Caco-2 (cell line): ENCODE measurements around the gene BFSP1. TPM values are rescaled to one million over a fixed set of nuclear protein-coding genes. Genes with fewer than 3 reads are reported as not detected.

Experiments
- BruUV-seq: library from RNA; stranded (reverse); fragments of 400-500 nt; replicated peaks from 2 replicates; lab custom pipeline; 2021; lab: Mats Ljungman, UMichigan
- CTCF ChIA-PET: fragments of 300-600 bp; sonication (Branson Sonifier 250); formaldehyde crosslinking; loops from one replicate; lab custom pipeline; 2022; ENCODE audit warnings: antibody characterized with exemption; lab: Charles Lee
- POLR2A ChIA-PET: fragments of 300-600 bp; sonication (Branson Sonifier 250); formaldehyde crosslinking; loops from one replicate; lab custom pipeline; 2022; ENCODE audit warnings: antibody characterized with exemption; lab: Charles Lee
- DNase-seq, 2 experiments: peaks; one replicate each; pipeline versions ENCODE4 v3.0.0 to v3.0.0-alpha.2; 2020 to 2022
- H3K27me3 ChIP-seq: replicated peaks from 2 replicates; pipeline ENCODE4 v1.6.0; 2011; ENCODE audit warnings: low read length; ENCODE audit not compliant: control insufficient read depth, insufficient read depth
- H3K36me3 ChIP-seq: 2 replicates; pipeline ENCODE4 v1.5.1; 2011; ENCODE audit warnings: low read length; ENCODE audit not compliant: control insufficient read depth, insufficient read depth
- H3K4me1 ChIP-seq: fragments of 250-450 bp; sonication (Bioruptor Pico); 2 replicates; pipeline ENCODE4 v1.5.1; 2020; ENCODE audit warnings: mild to moderate bottlenecking
- H3K4me3 ChIP-seq: 2 replicates; pipeline ENCODE4 v1.5.1; 2011; ENCODE audit warnings: low read depth, mild to moderate bottlenecking, control low read depth, low read length
- H3K9me3 ChIP-seq: fragments of 250-450 bp; sonication (Bioruptor Pico); 2 replicates; pipeline ENCODE4 v1.5.1; 2020; ENCODE audit warnings: mild to moderate bottlenecking, moderate library complexity
- H3K27ac Mint-ChIP-seq: one replicate; pipeline ENCODE4 v1.8.0; 2022; ENCODE audit warnings: mixed read lengths; ENCODE audit not compliant: unreplicated experiment
- H3K27me3 Mint-ChIP-seq: one replicate; pipeline ENCODE4 v1.8.0; 2022; ENCODE audit warnings: mixed read lengths; ENCODE audit not compliant: insufficient read depth, unreplicated experiment
- H3K36me3 Mint-ChIP-seq: one replicate; pipeline ENCODE4 v1.8.0; 2022; ENCODE audit warnings: mild to moderate bottlenecking, mixed read lengths; ENCODE audit not compliant: insufficient read depth, unreplicated experiment
- H3K4me1 Mint-ChIP-seq: one replicate; pipeline ENCODE4 v1.8.0; 2022; ENCODE audit warnings: low read depth, mixed read lengths; ENCODE audit not compliant: unreplicated experiment
- H3K4me3 Mint-ChIP-seq: one replicate; pipeline ENCODE4 v1.8.0; 2022; ENCODE audit warnings: mild to moderate bottlenecking, moderate library complexity, mixed read lengths; ENCODE audit not compliant: unreplicated experiment
- H3K9me3 Mint-ChIP-seq: one replicate; pipeline ENCODE4 v1.8.0; 2022; ENCODE audit warnings: mixed read lengths; ENCODE audit not compliant: unreplicated experiment
- CTCF ChIP-seq, 2 experiments: fragments of 200-600 bp in 1 of 2; IDR thresholded peaks; 1 replicate in 1 of 2; 2 replicates in 1 of 2; pipeline versions ENCODE4 v1.5.1 to v1.8.0; 2011 to 2022; ENCODE audit warnings: antibody characterized with exemption in 1 of 2, control low read depth in 1 of 2, inconsistent platforms in 1 of 2, low read depth in 1 of 2, low read length in 1 of 2, mild to moderate bottlenecking in 1 of 2, moderate library complexity in 1 of 2; ENCODE audit not compliant: insufficient read depth in 1 of 2, severe bottlenecking in 1 of 2, unreplicated experiment in 1 of 2
- intact Hi-C: fragments of 100-400 bp; cut with micrococcal nuclease; formaldehyde crosslinking; loops from one replicate; pipeline ENCODE4 v1.10.0; 2022; ENCODE audit not compliant: unreplicated experiment
- total RNA-seq: library from RNA; stranded (reverse); gene quantifications from 2 replicates; pipeline ENCODE4 v1.2.3, GENCODE V29; 2022

The BFSP1 gene
- total RNA-seq, 1 experiment from 2014 or later = 22.7 TPM

GRCh38 chr20:17491041-17491440 lies 40.1 kb downstream of the BFSP1 start:
- ChIA-PET CTCF (no interaction called here), POLR2A (no interaction called here)
- Mint-ChIP-seq H3K4me1 (no peaks in the 10 kb centered on the region), H3K36me3 (no peaks in the 10 kb centered on the region), H3K27ac (no peak overlapping the region), H3K27me3 (no peaks in the 10 kb centered on the region), H3K9me3 (peaks cover 18% of the 10 kb centered on the region), H3K4me3 (no peak overlapping the region)
- no peaks in the 10 kb centered on the region for H3K36me3 ChIP-seq
- BruUV-seq = no TSS peak
- H3K4me1 ChIP-seq = no peaks in the 10 kb centered on the region
- intact Hi-C loops = no loop called here
- TF ChIP-seq CTCF (IDR thresholded peaks at IDR 0.05; ENCODE audit: insufficient read depth in 1 of 2, low read depth in 1 of 2, low read length in 1 of 2, severe bottlenecking in 1 of 2, unreplicated experiment in 1 of 2) = no peak
- no peaks in the 10 kb centered on the region for H3K27me3 ChIP-seq
- no peak overlapping the region for H3K4me3 ChIP-seq
- DNase-seq = no peak
- no peaks in the 10 kb centered on the region for H3K9me3 ChIP-seq

DNA sequence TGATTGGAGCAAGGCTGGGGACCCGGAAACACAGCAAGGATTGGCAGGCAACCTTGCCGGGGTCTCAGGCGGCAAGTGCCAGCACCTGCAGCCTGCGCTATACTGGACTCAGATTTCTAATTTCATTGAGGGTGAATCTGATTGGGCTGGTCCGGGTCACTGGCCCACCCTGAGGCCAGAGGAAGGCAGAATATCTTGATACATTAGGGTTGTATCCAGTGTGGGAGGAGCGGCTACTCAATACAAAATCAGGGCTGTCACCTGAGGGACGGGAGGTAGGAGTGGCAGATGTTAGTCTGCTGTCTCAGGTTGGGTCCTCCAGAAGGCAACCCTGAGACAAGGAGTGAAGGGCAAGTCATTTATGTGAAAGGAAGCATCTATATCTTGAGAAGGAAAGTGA lies 40.7 kb downstream of the BFSP1 start:
- BruUV-seq = no TSS peak
- no peaks in the 10 kb centered on the region for H3K4me1 ChIP-seq
- TF ChIP-seq CTCF (IDR thresholded peaks at IDR 0.05; ENCODE audit: insufficient read depth in 1 of 2, low read depth in 1 of 2, low read length in 1 of 2, severe bottlenecking in 1 of 2, unreplicated experiment in 1 of 2) = no peak
- no peaks in the 10 kb centered on the region for H3K27me3 Mint-ChIP-seq
- H3K36me3 ChIP-seq = no peaks in the 10 kb centered on the region
- no peak for DNase-seq
- no peak overlapping the region for H3K27ac Mint-ChIP-seq
- POLR2A ChIA-PET = no interaction called here
- CTCF ChIA-PET = no interaction called here
- H3K4me3 Mint-ChIP-seq = no peak overlapping the region
- H3K27me3 ChIP-seq = no peaks in the 10 kb centered on the region
- no peaks in the 10 kb centered on the region for H3K9me3 ChIP-seq
- H3K4me3 ChIP-seq = no peak overlapping the region
- H3K9me3 Mint-ChIP-seq = peaks cover 18% of the 10 kb centered on the region
- H3K4me1 Mint-ChIP-seq = no peaks in the 10 kb centered on the region
- H3K36me3 Mint-ChIP-seq = no peaks in the 10 kb centered on the region
- intact Hi-C loops = no loop called here

DNA sequence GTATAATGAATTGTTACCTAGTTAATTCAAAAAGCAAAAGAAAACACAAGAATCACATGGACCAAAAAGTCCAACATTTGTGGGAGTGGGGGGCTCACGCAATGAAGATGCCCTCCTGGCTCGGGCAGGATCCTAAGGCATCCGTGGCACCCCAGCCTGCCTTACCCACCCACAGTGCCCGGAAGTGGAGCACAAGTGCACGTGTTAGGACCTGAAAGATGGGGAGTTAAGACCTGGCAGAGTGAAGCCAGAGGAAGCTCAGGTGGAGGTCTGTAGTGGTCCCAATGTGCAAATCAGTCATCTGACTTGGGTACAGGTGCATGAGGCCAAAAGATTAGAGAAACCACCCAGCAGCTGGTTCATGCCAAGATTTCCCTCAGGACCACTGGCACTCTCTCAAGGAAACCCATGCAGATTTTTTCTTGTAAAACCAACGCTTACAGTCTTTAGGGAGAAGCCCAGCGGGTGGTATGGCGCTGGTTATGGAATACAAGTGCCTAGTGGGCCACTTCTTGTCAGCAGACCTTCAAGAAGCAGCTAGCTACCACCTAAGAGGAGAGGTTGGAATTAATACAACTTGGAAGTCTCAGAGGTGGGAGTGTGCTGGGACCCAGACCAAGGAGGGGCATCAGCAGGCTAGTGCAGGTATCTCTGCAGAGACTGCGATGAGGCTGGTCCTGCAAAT lies 42.1 kb downstream of the BFSP1 start:
- H3K4me3 ChIP-seq = no peak overlapping the region
- H3K4me1 ChIP-seq = no peaks in the 10 kb centered on the region
- BruUV-seq = no TSS peak
- Mint-ChIP-seq H3K4me3 (no peak overlapping the region), H3K36me3 (no peaks in the 10 kb centered on the region), H3K9me3 (peaks cover 12% of the 10 kb centered on the region), H3K27ac (no peak overlapping the region), H3K27me3 (no peaks in the 10 kb centered on the region), H3K4me1 (no peaks in the 10 kb centered on the region)
- intact Hi-C loops = no loop called here
- no peak for TF ChIP-seq CTCF (IDR thresholded peaks at IDR 0.05; ENCODE audit: insufficient read depth in 1 of 2, low read depth in 1 of 2, low read length in 1 of 2, severe bottlenecking in 1 of 2, unreplicated experiment in 1 of 2)
- POLR2A ChIA-PET = no interaction called here
- H3K9me3 ChIP-seq = no peaks in the 10 kb centered on the region
- CTCF ChIA-PET = no interaction called here
- H3K36me3 ChIP-seq = no peaks in the 10 kb centered on the region
- H3K27me3 ChIP-seq = no peaks in the 10 kb centered on the region
- DNase-seq = no peak
